Retina (tissue), 1 donor: Measurements from ENCODE around the gene DYRK1A.
"Not testable (repeated sequence)": the region's sequence is repeated elsewhere in the genome, so short reads cannot be mapped to it uniquely, and the experiment has no call there.

Experiments used
- DNase-seq: peaks from one replicate; pipeline ENCODE4 v3.0.0-alpha.2; 2016

DYRK1A gene

DNA sequence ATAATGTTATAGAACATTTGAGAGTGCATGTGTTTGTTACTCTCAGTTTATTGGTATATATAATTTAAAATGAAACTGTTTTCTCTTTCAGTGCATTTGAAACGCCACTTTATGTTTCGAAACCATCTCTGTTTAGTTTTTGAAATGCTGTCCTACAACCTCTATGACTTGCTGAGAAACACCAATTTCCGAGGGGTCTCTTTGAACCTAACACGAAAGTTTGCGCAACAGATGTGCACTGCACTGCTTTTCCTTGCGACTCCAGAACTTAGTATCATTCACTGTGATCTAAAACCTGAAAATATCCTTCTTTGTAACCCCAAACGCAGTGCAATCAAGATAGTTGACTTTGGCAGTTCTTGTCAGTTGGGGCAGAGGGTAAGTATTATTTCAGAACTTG, 123.5 kb downstream of the DYRK1A start:
- no peak for DNase-seq

DNA sequence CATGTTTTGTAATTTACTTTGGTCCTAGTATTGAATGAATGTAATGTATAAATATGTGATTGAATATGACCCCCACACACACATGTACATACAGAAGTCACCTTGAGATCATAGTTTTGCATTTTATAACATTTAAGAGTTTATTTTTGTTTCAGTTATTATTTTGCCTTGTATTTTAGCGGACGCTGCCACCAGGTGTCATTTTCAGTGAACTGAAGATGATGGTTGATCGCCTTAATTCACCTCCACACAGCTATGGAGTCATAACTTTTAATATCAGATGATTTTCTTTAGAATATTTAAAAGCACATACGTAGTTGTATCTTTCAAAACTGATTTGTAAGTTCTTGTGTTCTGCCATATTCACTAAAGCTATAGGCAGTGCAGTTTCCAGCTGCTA, 130.4 kb downstream of the DYRK1A start:
- DNase-seq: no peak

DNA sequence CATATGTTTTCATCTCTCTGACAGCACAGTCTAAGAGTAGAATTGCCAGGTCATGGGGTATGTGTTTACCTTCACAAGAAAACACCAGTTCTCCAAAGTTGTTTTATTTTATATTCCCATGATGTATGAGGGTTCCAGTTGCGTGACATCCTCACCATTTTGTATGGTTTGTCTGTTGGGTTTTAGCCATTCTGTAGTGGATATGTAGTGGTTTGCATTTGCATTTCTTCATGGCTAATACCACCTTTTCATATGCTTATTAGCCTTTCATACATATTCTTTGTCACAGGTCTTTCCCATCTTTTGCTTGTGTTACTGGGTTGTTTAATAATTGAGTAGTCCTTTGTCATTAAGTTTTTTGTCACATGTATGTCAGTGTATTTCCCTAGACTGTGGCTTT, 132.1 kb downstream of the DYRK1A start:
- no peak for DNase-seq

DNA sequence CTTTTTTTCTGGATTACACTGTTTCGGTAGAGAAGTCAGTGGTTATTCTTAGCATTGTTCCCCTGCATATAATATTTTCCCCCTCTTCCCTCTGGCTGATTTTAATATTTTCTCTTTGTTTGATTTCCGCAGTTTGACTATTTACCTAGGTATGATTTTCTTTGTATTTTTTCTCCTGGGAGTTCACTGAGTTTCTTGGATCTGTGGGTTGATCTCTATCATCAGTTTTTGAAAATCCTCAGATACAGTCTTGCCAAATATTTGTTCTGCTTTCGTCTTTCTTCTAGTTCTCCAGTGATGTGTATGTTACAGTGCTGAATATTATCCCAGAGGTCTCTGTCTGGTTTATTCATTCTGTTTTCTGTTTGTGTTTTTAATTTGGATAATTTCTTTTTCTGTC, 136.4 kb downstream of the DYRK1A start:
- DNase-seq: no peak

DNA sequence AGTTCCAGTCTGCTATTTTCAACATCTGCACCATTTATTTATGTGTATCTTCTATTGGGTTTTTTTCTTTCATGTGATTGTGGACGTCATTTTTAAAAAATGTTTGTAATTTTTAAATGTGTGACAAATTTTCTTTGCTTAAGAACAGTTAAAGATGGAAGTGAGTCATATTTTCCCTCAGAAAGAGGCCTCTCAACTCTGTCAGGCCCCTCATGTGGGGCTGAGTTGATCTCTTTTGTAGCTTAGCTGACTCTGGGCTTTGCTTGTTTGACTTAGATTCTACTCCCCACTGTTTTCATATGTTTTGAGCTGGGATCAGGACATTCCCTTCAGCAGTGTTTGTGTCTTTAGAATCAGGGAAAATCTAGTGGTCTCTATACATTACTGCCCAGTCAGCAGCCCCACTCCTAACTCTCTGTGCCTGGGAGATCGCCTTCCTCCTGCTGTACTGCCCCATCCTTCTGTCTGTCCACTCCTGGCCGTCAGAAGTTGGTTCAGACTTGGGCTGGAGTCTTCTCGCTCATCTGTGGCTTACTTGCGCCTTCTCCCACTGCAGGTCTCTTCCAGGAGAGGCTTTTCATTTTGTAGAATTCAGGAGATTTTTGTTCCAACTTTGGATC, 137.4 kb downstream of the DYRK1A start:
- no peak for DNase-seq

DNA sequence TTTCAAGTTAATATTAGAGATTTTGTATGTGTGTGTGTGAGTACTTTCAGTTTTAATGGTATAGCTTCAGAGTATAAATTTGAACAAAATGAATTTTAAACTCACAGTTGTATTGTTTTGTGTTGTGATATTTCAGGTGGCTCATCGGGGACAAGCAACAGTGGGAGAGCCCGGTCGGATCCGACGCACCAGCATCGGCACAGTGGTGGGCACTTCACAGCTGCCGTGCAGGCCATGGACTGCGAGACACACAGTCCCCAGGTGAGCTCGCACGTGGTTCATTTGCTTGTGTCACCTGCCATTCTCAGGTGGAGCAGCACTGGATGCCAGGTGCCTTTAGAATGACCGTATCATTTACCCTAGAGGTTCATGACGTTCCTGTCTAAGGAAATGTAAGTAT, 139.4 kb downstream of the DYRK1A start:
- no peak for DNase-seq

DNA sequence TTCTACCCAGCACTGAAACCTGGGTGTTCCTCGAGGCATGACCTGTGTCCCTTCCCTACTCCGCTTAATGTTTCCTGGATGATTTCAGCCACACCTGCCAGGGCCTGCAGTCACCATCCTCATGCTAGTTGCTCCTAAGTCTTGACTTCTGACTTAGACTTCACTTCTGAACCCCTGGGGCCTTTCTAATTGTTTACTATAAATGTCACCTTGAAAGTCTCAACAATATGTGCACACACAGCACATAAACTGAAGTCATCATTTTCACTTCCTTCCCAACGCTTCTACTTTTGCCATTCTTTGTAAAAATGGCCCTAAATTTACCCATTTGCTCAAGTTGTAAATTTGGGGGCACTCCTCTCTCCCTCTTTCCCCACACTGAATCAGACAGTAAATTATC, 141.1 kb downstream of the DYRK1A start:
- DNase-seq: no peak

DNA sequence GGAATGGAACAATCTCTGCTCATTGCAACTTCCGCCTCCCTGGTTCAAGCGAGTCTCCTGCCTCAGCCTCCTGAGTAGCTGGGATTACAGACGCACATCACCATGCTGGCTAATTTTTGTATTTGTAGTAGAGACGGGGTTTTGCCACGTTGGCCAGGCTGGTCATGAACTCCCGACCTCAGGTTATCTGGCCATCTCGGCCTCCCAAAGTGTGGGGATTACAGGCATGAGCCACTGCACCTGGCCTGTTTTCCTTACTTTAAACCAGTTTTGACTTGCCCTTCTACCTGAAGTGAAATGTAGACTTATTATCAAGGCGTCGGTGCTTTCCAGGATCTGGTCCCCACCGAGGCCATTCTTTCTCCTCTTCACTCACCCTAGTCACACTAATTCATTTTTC, 141.8 kb downstream of the DYRK1A start:
- no peak for DNase-seq

DNA sequence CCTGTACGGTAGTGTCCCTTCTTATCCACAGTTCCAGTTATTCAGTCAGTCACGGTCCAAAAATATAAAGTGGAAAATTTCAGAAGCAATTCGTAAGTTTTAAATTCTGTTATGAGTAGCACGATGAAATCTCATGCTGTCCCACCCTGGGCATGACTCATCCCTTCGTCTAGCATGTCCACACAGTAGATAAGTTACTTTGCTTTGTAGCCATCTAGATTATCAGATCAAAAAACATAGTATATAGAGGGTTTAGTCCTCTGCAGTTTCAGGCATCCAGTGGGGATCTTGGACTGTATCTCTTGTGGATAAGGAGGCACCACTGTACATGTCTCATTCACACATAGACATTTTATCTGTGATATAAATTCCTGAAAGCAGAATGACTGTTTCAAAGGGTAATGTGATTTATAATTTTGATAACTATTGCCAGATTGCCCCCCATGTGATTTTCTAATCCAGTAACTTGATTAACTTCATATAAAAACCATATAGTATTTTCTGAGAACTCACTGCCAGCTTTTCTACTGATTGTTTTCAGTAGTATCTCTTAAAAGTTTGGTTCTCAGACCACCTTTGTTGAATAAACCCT, 143.3 kb downstream of the DYRK1A start:
- no peak for DNase-seq

DNA sequence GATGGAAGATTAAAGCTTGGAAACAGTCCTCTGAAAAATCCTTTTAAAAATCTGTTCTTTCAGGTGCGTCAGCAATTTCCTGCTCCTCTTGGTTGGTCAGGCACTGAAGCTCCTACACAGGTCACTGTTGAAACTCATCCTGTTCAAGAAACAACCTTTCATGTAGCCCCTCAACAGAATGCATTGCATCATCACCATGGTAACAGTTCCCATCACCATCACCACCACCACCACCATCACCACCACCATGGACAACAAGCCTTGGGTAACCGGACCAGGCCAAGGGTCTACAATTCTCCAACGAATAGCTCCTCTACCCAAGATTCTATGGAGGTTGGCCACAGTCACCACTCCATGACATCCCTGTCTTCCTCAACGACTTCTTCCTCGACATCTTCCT, 145.3 kb downstream of the DYRK1A start:
- no peak for DNase-seq

DNA sequence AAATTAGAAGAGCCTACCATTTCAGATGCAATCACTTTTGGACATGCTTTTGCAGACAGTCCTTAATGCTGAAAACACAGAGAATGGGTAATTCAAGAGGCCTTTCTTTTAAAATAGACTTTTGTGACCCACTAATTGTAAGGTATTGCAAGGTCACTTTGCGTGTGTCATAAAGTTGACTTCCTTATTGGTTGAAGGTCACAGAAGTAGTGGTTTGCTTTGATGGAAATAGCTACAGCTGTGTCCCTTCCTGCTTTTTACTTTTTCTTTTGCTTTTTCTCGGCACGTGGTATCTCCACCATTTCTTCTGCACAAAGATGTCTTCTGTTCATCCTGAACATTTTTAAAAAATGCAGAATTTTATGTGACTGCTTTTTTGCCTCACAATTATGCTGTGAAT, 146.8 kb downstream of the DYRK1A start:
- DNase-seq: no peak

DNA sequence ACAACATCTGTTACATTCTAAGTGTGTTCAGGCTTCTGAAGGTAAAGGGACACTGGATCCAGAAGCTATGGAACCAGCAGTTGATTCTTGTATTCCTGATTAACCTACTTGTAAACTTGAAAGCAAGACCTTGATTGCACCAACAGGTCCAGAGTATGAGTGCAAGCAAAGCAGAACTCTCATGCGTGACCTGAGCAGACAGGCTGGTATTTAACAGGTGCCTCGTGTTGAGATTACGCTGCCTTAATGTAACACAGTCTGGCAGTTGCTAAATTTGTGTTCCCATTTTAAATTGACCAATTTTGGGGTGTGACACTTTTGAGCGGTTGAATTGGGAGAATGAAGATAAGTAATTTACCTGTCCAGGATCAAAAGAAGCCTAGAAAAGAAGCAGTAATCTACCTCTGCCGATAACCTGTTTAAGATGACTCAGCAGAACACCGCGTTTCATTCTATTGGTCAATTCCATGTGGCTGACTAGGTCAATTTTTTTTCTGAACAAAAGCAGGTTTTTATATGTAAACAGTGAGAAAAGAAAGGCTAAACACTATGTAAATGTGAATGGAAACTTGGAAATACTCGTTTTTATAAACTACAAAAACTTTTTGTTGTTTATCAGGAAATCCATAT, 147.6 kb downstream of the DYRK1A start:
- no peak for DNase-seq

DNA sequence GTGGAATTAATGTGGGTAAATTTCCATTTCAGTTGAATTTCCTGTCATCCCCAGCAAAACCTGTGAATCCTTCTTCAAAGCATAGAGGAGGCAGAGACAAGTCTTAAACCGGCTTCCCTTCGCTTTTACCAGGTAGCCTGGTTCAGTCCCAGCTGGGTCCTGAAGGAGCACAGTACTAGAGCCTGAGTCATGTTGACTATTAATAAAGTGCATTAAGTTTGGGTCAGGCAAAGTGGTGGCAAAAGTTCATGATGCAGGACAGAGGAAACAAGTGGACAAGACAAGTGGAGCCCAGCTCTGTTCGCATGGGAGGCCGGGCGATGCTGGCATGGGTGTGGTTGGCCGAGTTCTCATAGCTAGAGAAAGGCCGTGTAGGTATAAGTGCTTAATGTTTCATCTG, 150.4 kb downstream of the DYRK1A start:
- DNase-seq: no peak

DNA sequence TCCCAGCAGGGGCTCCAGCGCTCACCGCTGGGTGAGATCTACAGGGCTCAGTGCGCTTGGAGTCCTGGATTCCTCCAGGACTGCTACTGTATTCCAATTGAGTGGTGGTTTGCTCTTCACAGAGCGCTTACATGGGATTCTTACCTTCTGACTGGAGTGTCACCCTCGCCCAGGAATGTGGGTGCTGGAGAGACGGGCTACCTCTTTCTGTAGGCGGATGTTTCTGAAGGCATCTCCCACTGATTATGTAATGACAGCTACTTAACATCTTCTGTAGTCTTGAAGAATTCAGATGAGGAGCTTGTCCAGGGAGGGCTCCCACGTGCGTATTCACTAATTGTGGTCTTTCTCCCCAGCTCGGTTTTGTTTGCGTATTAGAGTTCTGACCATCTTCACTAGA, 154.2 kb downstream of the DYRK1A start:
- DNase-seq: no peak

DNA sequence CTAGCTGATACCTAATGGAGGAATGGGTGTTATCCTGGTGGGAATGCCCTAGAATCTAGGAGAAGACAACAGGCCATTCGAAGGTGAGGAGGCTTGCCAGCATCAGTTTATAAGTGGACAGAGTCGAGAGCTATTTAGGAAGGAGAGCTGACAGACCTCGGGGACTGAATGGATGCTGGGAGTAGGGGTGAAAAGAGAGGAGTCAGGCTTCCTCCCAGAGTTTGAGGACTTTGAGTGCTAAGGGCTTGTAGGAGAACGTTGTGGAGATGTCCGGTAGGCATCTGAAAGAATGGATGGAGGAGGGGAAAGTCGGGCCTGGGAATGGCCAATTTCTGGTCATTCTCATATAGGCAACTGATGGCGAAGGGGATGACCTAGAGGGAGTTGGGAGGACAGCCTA, 155.1 kb downstream of the DYRK1A start:
- no peak for DNase-seq

DNA sequence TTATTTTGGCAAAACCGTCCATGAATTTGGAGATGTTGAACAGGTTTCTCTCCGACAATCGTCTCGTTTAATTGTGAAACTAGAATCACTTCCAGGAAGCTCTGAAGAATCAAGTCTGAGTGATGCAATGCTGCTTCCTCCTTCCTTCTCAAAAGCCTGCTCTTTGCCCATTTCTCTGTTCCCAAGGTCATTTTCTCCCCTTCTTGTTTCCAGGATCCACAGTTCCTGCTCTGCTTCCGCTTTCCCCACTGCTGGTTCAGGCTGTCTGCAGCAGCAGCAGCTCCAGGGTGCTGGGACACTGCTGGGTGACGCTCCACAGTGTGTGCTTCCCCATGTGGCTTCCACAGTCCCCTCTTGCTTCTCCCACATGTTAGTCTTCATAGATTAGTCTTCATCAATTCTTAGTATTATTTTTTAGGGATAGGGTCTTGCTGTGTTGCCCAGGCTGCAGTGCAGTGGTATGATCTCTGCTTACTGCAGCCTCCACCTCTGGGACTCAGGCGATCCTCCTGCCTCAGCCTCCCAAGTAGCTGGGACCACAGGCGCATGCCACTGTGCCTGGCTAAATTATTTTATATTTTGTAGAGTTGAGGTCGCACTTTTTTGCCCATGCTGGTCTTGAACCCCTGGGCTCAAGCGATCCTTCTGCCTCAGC, 156.2 kb downstream of the DYRK1A start:
- no peak for DNase-seq

DNA sequence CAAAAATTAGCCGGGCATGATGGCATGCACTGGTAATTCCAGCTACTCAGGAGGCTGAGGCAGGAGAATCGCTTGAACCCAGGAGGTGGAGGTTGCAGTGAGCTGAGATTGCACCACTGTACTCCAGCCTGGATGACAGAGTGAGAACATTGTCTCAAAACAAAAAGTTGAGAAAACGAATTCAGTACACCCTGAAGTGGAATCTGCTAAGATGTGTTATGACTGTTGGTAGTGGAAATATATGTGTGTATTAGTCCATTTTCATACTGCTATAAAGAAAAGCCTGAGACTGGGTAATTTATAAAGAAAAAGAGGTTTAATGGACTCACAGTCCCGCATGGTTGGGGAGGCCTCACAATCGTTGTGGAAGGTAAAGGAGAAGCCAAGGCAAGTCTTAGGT, 158.4 kb downstream of the DYRK1A start:
- DNase-seq: not testable (repeated sequence)

DNA sequence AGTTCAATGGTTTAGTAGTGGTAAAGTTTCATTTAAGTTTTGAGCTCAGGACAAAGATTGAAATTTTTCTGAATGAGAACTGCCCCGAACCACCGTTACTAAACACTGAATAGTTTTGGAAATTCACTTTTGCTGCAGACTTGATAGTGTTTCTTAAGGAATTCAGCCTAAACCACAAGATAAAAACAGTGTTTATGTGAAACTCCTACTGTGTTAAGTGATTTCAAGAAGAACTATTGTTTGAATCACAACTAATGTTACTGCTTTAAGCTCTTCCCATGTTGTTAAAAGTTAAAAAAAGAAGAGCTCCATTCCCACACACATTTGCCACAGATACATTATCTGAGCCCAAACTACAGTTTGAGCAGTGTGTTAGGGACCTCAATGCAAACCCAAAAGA, 159.2 kb downstream of the DYRK1A start:
- no peak for DNase-seq

DNA sequence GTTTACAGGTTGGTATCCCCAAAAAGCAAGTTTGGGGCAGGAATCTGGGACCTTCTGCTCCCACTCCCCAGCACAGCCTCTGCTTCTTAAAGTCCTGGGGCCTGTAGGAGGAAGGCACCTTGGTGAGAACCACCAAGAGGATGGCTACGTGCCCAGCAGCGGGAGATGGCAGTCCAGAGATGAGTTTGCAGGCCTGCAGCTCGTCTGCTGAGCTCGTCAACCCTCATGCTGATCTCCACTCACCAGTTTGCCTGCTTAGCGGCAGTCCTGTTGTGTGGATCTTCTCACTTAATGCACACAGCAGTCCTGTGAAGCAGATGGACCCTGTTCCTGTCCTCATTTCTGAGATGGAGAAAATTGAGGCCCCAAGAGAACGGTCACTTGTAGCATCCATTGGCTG, 160.5 kb downstream of the DYRK1A start:
- DNase-seq: no peak

DNA sequence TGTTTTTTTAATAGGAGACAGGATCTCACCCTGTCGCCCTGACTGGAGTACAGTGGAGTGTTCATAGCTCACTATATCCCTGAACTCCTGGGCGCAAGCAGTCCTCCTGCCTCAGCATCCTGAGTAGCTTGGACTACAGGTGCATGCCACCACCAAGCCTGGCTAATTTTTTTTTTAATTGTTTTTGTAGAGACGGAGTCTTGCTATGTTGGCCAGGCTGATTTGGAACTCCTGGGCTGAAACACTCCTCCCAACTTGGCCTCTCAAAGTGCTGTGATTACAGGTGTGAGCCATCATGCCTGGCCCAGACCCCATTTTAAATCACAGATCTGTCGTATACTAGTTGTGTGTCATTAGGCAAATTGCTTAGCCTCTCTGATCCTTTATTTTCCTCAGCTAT, 161.1 kb downstream of the DYRK1A start:
- DNase-seq: no peak

DNA sequence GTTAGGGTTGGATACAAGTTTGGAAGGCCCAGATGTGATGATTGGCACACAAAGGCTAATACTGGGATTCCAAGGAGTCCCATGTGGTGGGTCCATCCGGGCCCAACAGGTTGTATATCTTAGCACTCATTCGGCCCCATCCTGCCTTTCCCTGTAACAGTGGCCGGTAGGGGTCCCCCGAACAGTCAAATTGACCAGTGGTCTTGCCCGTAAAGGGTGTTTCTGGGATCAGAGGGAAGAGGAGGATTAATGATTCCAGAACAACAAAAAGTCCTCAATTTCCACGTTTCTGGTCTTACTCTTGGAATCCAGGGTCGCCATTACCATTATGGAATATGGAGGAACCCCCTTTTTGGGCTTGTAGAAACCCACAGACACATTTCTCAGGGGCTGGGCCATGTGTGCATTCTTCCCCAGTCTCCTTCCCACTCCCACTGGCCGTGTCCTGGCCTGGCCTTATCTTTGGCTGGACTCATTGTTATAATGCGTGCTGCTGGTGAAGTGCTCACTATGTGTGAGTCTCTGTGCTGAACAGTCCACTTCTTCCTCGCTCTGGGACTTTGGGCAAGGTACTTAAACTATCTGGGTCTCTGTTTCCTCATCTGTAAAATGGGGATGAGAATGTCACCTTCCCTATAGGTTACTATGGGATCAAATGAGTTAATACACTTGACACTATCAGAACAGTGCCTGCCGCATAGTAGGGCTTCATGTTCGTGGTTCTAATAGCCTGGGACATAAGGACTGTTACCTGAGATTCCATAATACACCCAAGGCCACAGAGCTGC, 161.8 kb downstream of the DYRK1A start:
- no peak for DNase-seq

DNA sequence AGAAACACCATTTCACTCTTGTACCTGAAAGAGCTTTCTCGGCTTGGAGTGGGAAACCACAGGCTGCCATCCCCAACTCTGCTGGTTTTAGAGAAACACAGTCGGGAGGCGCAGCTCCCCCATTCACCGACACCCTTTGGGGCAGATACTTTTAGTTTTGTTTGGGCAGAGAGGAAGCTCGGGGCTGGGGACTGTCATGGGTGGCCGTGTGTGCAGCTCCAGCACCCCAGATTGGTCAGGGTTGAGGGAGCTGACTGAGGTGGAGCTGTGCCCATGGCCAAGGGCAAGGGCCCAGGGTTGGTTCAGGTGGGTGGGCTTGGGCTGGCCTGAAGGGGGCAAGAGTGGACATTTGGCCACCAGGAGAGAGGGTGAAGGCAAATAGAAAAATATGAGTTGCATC, 163.1 kb downstream of the DYRK1A start:
- no peak for DNase-seq

DNA sequence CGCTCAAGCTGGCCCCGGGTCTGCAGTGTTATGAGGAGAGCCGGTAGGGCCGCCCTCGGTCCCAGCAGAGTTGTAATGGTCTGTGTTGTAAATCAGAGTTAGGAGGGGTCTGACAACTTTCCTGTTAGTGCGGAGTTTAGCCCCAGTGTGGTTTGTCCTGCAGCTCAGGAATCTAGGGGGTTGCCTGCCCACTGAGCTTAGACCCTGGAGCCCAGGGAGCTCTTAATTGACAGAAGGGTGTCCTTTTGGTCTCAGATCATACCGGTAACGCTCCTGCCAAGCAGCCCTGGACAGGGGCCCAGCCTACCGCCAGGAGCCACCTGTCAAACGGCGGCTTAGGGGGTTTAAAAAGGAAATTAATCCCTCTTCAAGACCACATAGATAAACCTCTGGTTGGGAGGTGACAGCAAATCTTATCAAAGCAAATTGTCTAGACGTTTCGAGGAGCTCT, 164.4 kb downstream of the DYRK1A start:
- DNase-seq: no peak
